Dendritic cell treated with granulocyte-macrophage colony-stimulating factor and Interleukin-4, amounts not matched to agents 40 ng/mL and 50 ng/mL, for 4 days (primary cell): Measurements from ENCODE around the gene CFDP1.

ENCODE experiments used
- H3K27ac Mint-ChIP-seq: one replicate; pipeline ENCODE4 v1.8.0; 2022; ENCODE audit warnings: mild to moderate bottlenecking, mixed read lengths
- H3K27me3 Mint-ChIP-seq: one replicate; pipeline ENCODE4 v1.8.0; 2022; ENCODE audit warnings: mild to moderate bottlenecking, mixed read lengths
- H3K36me3 Mint-ChIP-seq: one replicate; pipeline ENCODE4 v1.8.0; 2022; ENCODE audit warnings: low read depth, mixed read lengths
- H3K4me1 Mint-ChIP-seq: one replicate; pipeline ENCODE4 v1.8.0; 2022; ENCODE audit warnings: low read depth, mixed read lengths
- H3K4me3 Mint-ChIP-seq: one replicate; pipeline ENCODE4 v1.8.0; 2022; ENCODE audit warnings: mild to moderate bottlenecking, moderate library complexity, mixed read lengths
- H3K9me3 Mint-ChIP-seq: one replicate; pipeline ENCODE4 v1.8.0; 2022; ENCODE audit warnings: mixed read lengths
- intact Hi-C: fragments of 100-400 bp; cut with micrococcal nuclease; formaldehyde crosslinking; loops from one replicate; pipeline ENCODE4 v1.15.0; 2022

Gene CFDP1

GRCh38 chr16:75266738-75267630, 166.3 kb downstream of the CFDP1 start:
- Mint-ChIP-seq H3K4me3 (peak overlapping the region; percentile 65), H3K36me3 (no peaks in the 10 kb centered on the region), H3K9me3 (no peaks in the 10 kb centered on the region), H3K27me3 (peaks cover 90% of the 10 kb centered on the region), H3K27ac (no peak overlapping the region), H3K4me1 (peaks cover 8% of the 10 kb centered on the region)
- intact Hi-C loops: no loop called here

GRCh38 chr16:75265911-75266701, 167.2 kb downstream of the CFDP1 start:
- peaks cover 90% of the 10 kb centered on the region for H3K27me3 Mint-ChIP-seq
- H3K4me3 Mint-ChIP-seq: peak overlapping the region; percentile 65
- intact Hi-C loops: no loop called here
- H3K36me3 Mint-ChIP-seq: no peaks in the 10 kb centered on the region
- no peaks in the 10 kb centered on the region for H3K9me3 Mint-ChIP-seq
- no peak overlapping the region for H3K27ac Mint-ChIP-seq
- peaks cover 8% of the 10 kb centered on the region for H3K4me1 Mint-ChIP-seq

GRCh38 chr16:75264999-75265910, 168.0 kb downstream of the CFDP1 start:
- Mint-ChIP-seq H3K9me3 (no peaks in the 10 kb centered on the region), H3K4me3 (peak overlapping the region; percentile 17), H3K4me1 (peaks cover 8% of the 10 kb centered on the region), H3K27ac (no peak overlapping the region), H3K27me3 (peaks cover 92% of the 10 kb centered on the region), H3K36me3 (no peaks in the 10 kb centered on the region)
- intact Hi-C loops: no loop called here

- peak overlapping the region; percentile 10 for H3K4me3 Mint-ChIP-seq
- H3K27me3 Mint-ChIP-seq: peaks cover 92% of the 10 kb centered on the region
- intact Hi-C loops: no loop called here
These were observed 168.8 kb downstream of the CFDP1 start for GRCh38 chr16:75264457-75264998.

GRCh38 chr16:75263963-75264445, 169.3 kb downstream of the CFDP1 start:
- H3K4me3 Mint-ChIP-seq: no peak overlapping the region
- no peaks in the 10 kb centered on the region for H3K36me3 Mint-ChIP-seq
- no peak overlapping the region for H3K27ac Mint-ChIP-seq
- H3K9me3 Mint-ChIP-seq: no peaks in the 10 kb centered on the region
- peaks cover 8% of the 10 kb centered on the region for H3K4me1 Mint-ChIP-seq
- intact Hi-C loops: no loop called here
- peaks cover 93% of the 10 kb centered on the region for H3K27me3 Mint-ChIP-seq

More at GRCh38 chr16:75264457-75264998, 168.8 kb downstream of the CFDP1 start:
- H3K36me3 Mint-ChIP-seq: no peaks in the 10 kb centered on the region
- H3K9me3 Mint-ChIP-seq: no peaks in the 10 kb centered on the region
- peaks cover 8% of the 10 kb centered on the region for H3K4me1 Mint-ChIP-seq
- H3K27ac Mint-ChIP-seq: no peak overlapping the region

GRCh38 chr16:75263291-75263962, 169.9 kb downstream of the CFDP1 start:
- no peak overlapping the region for H3K4me3 Mint-ChIP-seq
- H3K27me3 Mint-ChIP-seq: peaks cover 94% of the 10 kb centered on the region
- H3K4me1 Mint-ChIP-seq: peaks cover 8% of the 10 kb centered on the region
- intact Hi-C loops: no loop called here
- no peaks in the 10 kb centered on the region for H3K36me3 Mint-ChIP-seq
- no peaks in the 10 kb centered on the region for H3K9me3 Mint-ChIP-seq
- no peak overlapping the region for H3K27ac Mint-ChIP-seq

- H3K27ac Mint-ChIP-seq: no peak overlapping the region
- no peaks in the 10 kb centered on the region for H3K9me3 Mint-ChIP-seq
- no peak overlapping the region for H3K4me3 Mint-ChIP-seq
- peaks cover 94% of the 10 kb centered on the region for H3K27me3 Mint-ChIP-seq
- peaks cover 8% of the 10 kb centered on the region for H3K4me1 Mint-ChIP-seq
- intact Hi-C loops: no loop called here
- no peaks in the 10 kb centered on the region for H3K36me3 Mint-ChIP-seq
These were observed 170.5 kb downstream of the CFDP1 start for GRCh38 chr16:75262800-75263127.

GRCh38 chr16:75262104-75262799, 171.1 kb downstream of the CFDP1 start:
- no peaks in the 10 kb centered on the region for H3K9me3 Mint-ChIP-seq
- no peak overlapping the region for H3K27ac Mint-ChIP-seq
- intact Hi-C loops: no loop called here
- H3K36me3 Mint-ChIP-seq: no peaks in the 10 kb centered on the region
- no peak overlapping the region for H3K4me3 Mint-ChIP-seq
- H3K4me1 Mint-ChIP-seq: peaks cover 8% of the 10 kb centered on the region
- peaks cover 94% of the 10 kb centered on the region for H3K27me3 Mint-ChIP-seq

- intact Hi-C loops: no loop called here
- Mint-ChIP-seq H3K36me3 (no peaks in the 10 kb centered on the region), H3K27me3 (peaks cover 94% of the 10 kb centered on the region), H3K4me1 (peaks cover 8% of the 10 kb centered on the region), H3K27ac (no peak overlapping the region), H3K4me3 (no peak overlapping the region), H3K9me3 (no peaks in the 10 kb centered on the region)
These were observed 171.7 kb downstream of the CFDP1 start for GRCh38 chr16:75261590-75262078.

- peaks cover 94% of the 10 kb centered on the region for H3K27me3 Mint-ChIP-seq
- H3K27ac Mint-ChIP-seq: no peak overlapping the region
- peaks cover 2% of the 10 kb centered on the region for H3K4me1 Mint-ChIP-seq
- no peaks in the 10 kb centered on the region for H3K36me3 Mint-ChIP-seq
- H3K4me3 Mint-ChIP-seq: no peak overlapping the region
- no peaks in the 10 kb centered on the region for H3K9me3 Mint-ChIP-seq
- intact Hi-C loops: no loop called here
These were observed 172.3 kb downstream of the CFDP1 start for GRCh38 chr16:75260851-75261589.

- no peaks in the 10 kb centered on the region for H3K4me1 Mint-ChIP-seq
- no peaks in the 10 kb centered on the region for H3K9me3 Mint-ChIP-seq
- no peak overlapping the region for H3K4me3 Mint-ChIP-seq
- H3K27ac Mint-ChIP-seq: no peak overlapping the region
- H3K27me3 Mint-ChIP-seq: peaks cover 99% of the 10 kb centered on the region
- intact Hi-C loops: no loop called here
- H3K36me3 Mint-ChIP-seq: no peaks in the 10 kb centered on the region
These were observed 174.5 kb downstream of the CFDP1 start for GRCh38 chr16:75258807-75259141.
